ENCODE results near the gene EEPD1.

The EEPD1 gene

GRCh38 chr7:36280840-36281812, 128.1 kb downstream of the EEPD1 start:
- no peak for DNase-seq (ENCODE audit: low read depth)

- DNase-seq (ENCODE audit: low read depth), result no peak
Measured at GRCh38 chr7:36281945-36282717, 129.1 kb downstream of the EEPD1 start.

DNA sequence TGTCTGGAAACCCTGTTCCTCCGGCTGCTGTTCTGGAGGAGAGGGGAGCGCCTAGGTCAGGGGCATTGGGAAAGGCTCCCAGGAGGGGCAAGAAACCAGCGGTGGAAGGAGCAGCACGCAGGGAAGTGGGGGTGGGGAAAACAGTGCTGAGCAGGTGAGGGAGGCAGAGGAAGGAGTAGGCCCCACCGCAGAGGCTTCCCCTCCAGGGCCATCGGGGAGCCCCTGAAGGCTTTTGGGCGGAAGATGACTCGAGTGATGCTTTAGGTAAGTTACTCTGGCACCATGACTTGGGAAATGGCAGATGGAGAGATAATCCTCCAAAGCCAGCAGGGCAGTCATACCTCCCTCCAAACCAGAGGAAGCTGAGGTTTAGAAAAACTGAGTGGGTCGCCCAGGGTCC, 130.1 kb downstream of the EEPD1 start:
- no peak for DNase-seq (ENCODE audit: low read depth)

DNA sequence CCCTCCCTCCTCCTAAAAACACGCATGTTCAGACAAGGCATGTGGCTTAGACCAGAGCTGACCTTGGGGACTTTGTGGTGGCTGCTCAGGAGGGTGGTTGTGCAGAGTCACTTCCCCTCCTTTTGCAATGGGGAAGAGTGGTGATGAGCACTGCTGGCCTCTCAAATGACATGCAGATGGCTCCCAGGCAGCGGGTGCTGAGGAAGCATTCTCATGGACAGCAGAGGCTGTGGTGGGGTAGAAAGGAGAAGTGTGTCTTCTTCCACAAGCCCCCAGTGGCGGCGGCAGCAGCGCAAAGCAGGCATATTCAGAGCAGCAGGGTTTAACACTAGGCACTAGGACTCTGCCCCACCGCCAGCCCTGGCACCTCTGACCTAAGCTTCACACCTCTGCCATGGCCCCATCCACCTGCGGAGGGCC, 130.7 kb downstream of the EEPD1 start:
- no peak for DNase-seq (ENCODE audit: low read depth)

- no peak for DNase-seq (ENCODE audit: low read depth)
Measured at GRCh38 chr7:36284456-36285090, 131.5 kb downstream of the EEPD1 start.

- no peak for DNase-seq (ENCODE audit: low read depth)
Measured at GRCh38 chr7:36285276-36285675, 132.2 kb downstream of the EEPD1 start.

DNA sequence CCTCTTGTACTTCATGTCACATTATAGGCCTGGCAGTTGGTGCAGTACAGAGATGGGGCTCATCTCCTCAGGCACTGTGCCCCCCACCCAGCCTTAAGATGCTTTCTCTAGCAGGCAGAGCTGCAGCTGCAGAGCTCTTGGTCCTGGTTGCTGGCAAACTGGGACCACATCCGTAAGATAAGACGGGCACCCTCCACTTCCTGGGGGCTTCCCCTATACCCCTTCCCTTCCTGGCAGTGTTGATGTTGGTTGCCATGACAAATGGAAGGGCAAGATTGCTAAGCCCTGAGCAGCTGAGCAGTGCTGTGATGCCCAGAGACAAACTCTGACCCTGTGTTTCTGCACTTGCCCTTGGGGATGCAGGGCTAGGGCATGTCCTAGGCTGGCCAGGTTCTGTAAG, 133.2 kb downstream of the EEPD1 start:
- no peak for DNase-seq (ENCODE audit: low read depth)

GRCh38 chr7:36286688-36287087, 133.6 kb downstream of the EEPD1 start:
- no peak for DNase-seq (ENCODE audit: low read depth)

DNA sequence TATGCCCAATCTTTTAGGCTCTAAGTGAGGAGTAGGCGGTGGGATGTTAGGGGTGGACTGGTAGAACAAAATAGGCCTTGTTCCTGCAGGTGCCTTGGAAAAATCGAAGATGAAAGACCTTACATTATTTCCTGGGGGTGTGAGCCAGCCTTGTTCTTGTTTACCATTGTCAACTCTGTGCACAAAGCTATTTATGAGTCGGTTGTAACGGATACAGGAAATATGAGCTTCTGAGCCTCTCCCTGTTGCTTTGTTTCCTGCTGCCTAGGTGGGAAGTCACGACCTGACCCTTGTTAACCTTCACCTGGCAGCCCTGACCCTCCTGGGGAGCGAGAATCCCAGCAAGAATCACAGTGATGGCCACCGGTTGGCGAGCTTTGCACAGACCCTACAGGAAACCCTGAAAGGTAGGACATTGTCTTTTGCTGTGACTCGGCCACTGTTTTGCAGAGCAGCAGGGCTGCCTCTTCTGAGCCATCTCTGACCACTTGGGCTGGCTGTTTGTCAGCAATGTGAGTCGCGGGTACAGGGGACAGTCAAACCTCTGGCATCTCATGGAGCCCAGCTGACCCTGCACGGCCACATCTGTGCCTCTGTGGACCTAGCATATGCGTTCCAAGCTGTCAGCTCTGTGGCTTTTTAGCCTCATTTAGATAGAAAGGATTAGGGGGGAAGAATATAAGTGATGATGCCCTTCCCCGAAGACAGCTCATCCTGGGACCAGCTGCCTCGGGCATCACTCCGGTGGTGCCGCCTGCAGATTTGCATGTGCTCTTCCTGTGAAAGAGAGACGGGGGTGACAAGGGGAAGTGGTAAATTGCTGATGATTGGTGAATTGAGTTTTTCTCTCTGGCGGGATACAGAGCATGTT, 134.6 kb downstream of the EEPD1 start:
- no peak for DNase-seq (ENCODE audit: low read depth)

DNA sequence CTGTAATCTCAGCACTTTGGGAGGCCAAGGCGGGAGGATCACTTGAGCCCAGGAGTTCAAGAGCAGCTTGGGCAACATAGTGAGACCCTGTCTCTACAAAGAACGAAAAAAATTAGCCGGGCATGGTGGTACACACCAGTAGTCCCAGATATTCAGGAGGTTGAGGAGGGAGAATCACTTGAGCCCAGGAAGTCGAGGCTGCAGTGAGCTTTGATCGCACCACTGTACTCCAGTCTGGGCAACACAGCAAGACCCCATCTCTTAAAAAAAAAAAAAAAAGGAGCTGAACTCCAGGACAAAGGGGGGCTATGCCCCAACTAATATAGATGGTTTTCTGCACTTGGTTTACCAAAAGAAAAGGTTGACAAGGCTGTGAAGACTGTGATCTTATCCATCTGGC, 135.4 kb downstream of the EEPD1 start:
- no peak for DNase-seq (ENCODE audit: low read depth)

- DNase-seq (ENCODE audit: low read depth), result no peak
Measured at GRCh38 chr7:36289833-36290661, 137.0 kb downstream of the EEPD1 start.

DNA sequence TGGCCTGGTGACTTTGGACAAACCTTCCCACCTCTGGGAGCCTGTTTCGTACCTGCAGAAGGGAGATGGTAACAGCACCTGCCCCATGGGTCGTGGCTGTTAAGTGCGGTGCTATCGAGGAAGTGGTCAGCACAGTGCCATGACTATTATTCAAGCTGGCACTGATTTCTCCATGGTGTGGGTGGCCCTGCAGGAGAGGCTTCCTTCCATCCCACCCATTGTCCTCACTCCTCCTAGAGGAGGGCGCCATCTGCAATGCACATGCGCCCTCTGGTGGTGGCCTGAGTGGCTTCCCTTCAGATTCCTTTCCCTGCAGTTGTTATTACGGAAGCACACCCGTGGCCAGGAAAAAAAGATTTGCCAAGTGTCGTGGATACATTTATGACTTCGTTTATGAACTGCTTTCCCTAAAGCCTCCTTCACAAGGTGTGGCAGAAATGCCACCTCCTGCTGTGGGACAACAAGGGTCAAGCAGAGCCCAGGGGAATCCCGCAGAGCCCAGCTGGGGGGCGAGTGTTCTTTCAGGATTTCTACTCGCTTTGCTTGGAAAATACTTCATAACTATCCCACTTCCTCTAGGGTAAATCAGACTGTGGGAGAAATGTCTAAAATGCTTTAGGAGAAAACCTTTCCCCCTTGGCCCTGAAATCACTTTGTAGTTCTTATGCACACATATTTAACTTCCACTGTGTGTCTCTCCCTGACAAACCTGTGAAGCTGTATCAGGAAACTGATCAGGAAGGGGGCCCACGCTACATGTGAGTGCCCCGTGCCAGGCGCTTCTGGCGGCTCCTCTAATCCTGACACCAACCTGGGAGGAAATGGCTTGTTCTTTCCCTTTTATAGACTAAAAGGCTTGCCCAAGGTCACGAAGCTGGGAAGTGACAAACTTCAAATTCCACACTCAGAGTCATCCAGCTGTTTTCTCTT, 138.6 kb downstream of the EEPD1 start:
- no peak for DNase-seq (ENCODE audit: low read depth)

- no peak for DNase-seq (ENCODE audit: low read depth)
Measured at GRCh38 chr7:36295090-36295489, 142.0 kb downstream of the EEPD1 start.

DNA sequence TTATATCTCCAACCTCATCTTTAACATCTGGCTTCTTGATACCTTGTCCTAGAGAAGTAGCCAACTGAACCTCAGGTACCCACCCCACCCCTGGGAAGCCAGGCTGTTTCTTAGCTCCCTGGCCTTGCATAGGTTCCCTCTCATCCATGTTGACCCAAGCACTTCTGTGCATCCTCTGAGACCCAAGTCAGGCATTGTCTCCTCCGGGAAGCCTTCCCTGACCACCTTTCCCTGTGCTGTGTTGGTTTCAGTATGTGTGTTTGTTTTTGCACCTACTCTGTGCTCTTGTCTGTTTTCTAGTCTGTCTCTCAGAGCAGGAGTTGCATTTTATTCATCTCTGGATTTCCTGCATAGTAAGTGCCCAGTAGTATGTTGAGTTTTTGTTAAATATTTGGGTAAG, 143.2 kb downstream of the EEPD1 start:
- no peak for DNase-seq (ENCODE audit: low read depth)

DNA sequence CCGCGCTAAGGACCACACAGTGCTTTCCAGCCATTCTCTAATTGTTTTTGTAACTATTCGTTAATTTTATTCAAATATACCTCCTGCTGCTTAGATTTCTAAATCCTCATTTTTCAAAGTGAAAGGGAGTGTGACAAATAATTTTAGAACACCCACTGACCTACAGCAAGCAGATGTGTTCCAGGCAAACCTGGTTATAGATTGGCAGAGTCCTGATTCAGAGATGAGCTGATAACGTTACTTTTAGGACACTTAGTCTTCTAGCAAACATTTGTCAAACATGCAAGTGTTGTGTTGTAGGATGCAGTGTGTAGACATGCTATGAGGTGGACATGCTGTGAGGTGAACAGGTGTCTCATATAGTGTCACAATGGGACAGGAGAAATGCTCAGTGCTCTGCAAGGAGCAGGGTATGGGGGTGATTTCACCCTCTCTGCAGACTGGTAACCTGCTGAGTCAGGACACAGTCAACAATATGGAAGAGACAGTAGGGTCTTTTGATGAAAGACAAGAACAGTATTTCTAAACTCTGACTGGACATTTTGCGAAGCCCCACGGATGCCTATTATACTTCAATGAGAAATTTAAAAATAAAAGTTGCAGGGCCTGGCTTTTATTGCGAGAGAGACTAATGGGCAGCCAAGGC, 144.4 kb downstream of the EEPD1 start:
- DNase-seq (ENCODE audit: low read depth), result no peak

DNA sequence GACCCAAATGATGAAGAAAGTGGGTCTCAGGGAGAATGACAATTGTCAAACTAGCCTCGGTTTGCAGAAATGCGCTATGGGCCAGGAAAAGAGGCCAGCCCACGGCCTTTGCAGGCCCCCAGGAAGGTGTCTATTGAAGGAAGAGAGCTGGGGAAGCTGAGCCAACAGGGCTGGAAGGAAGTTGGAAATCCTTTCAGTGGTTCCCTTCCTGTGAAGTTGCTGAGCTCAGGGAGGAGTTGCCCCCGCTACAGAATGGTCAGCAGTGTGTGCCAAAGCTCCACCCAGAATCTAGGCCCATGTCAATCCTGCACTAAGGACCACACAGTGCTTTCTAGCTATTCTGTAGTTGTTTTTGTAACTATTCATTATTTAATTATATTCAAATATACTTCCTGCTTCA, 145.1 kb downstream of the EEPD1 start:
- no peak for DNase-seq (ENCODE audit: low read depth)

GRCh38 chr7:36299223-36299774, 146.2 kb downstream of the EEPD1 start:
- no peak for DNase-seq (ENCODE audit: low read depth)

DNA sequence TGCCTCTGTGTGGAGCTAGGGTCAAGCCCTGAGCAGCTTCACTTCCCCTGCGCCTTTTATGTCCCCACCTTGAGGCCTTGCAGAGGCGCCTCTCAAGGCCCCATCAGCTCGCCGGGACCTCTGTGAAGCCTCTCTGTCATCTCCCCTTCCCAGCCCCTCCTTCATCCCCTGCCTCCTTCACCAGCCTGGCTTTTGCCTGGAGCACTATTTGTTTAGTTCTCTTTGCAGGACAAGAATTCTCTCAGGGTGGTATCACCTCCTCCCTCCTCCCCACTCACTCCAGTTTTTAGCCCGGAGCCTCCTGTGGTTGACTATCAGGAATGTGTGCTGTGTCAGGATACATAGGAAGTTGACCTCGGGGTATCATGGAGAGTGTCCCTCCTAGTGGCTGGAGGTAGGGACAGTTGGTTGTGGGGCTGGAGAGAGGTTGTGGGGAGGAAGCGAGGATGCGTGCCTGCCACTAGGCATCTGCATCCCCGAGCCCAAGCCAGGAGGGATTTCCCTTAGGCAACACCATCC, 146.8 kb downstream of the EEPD1 start:
- DNase-seq (ENCODE audit: low read depth), result no peak
